ENCODE measurements around the gene TP63.

TP63 gene

GRCh38 chr3:189699885-189700284 lies 68.7 kb downstream of the TP63 start:
- TF ChIP-seq GABPA (IDR thresholded peaks at IDR 0.05; ENCODE audit: low read depth) (no peak), SPI1 (IDR thresholded peaks at IDR 0.05; ENCODE audit: borderline replicate concordance, low read depth) (no peak), CTCF (IDR thresholded peaks at IDR 0.05; ENCODE audit: insufficient read depth, low read length) (no peak), POLR2AphosphoS5 (IDR thresholded peaks at IDR 0.05; ENCODE audit: low read depth) (no peak), REST (IDR thresholded peaks at IDR 0.05; ENCODE audit: insufficient replicate concordance, low read depth) (no peak)
- H3K27ac ChIP-seq (replicated peaks): no peak overlapping the region
- DNase-seq (ENCODE audit: low read depth in 1 of 2, low spot score in 1 of 2): no peak
- H3K4me3 ChIP-seq (replicated peaks; ENCODE audit: insufficient read depth, low read length): no peak overlapping the region
- no peaks in the 10 kb centered on the region for H3K27me3 ChIP-seq (ENCODE audit: insufficient read depth, poor library complexity, severe bottlenecking)

GRCh38 chr3:189702066-189702646 lies 71.0 kb downstream of the TP63 start:
- no peak for TF ChIP-seq POLR2AphosphoS5 (IDR thresholded peaks at IDR 0.05; ENCODE audit: low read depth)
- TF ChIP-seq REST (IDR thresholded peaks at IDR 0.05; ENCODE audit: insufficient replicate concordance, low read depth): no peak
- no peak for TF ChIP-seq GABPA (IDR thresholded peaks at IDR 0.05; ENCODE audit: low read depth)
- TF ChIP-seq CTCF (IDR thresholded peaks at IDR 0.05; ENCODE audit: insufficient read depth, low read length): no peak
- TF ChIP-seq SPI1 (IDR thresholded peaks at IDR 0.05; ENCODE audit: borderline replicate concordance, low read depth): no peak
- Histone ChIP-seq H3K4me3 (replicated peaks; ENCODE audit: insufficient read depth, low read length) (no peak overlapping the region), H3K27me3 (ENCODE audit: insufficient read depth, poor library complexity, severe bottlenecking) (no peaks in the 10 kb centered on the region), H3K27ac (replicated peaks) (no peak overlapping the region)
- no peak for DNase-seq (ENCODE audit: low read depth in 1 of 2, low spot score in 1 of 2)

- TF ChIP-seq REST (IDR thresholded peaks at IDR 0.05; ENCODE audit: insufficient replicate concordance, low read depth) (no peak), CTCF (IDR thresholded peaks at IDR 0.05; ENCODE audit: insufficient read depth, low read length) (no peak), GABPA (IDR thresholded peaks at IDR 0.05; ENCODE audit: low read depth) (no peak), SPI1 (IDR thresholded peaks at IDR 0.05; ENCODE audit: borderline replicate concordance, low read depth) (no peak), POLR2AphosphoS5 (IDR thresholded peaks at IDR 0.05; ENCODE audit: low read depth) (no peak)
- DNase-seq (ENCODE audit: low read depth in 1 of 2, low spot score in 1 of 2): no peak
- no peak overlapping the region for H3K4me3 ChIP-seq (replicated peaks; ENCODE audit: insufficient read depth, low read length)
- H3K27me3 ChIP-seq (ENCODE audit: insufficient read depth, poor library complexity, severe bottlenecking): no peaks in the 10 kb centered on the region
- no peak overlapping the region for H3K27ac ChIP-seq (replicated peaks)
These were observed 72.7 kb downstream of the TP63 start for GRCh38 chr3:189703865-189704264.
